HG02973 (cell line): ENCODE data around the gene AGBL1.

Experiments used
- ATAC-seq: cut with Tn5 transposase; IDR thresholded peaks from one replicate; pipeline ENCODE4 v1.9.1; 2021; ENCODE audit warnings: moderate library complexity; ENCODE audit not compliant: unreplicated experiment

Gene AGBL1

GRCh38 chr15:86689006-86689405 lies 609.3 kb downstream of the AGBL1 start:
- no peak for ATAC-seq

- no peak for ATAC-seq
Observed at GRCh38 chr15:86690566-86690965, 610.9 kb downstream of the AGBL1 start.

- ATAC-seq, result no peak
Observed at GRCh38 chr15:86691091-86691663, 611.5 kb downstream of the AGBL1 start.

- no peak for ATAC-seq
Observed at GRCh38 chr15:86700864-86701610, 621.4 kb downstream of the AGBL1 start.

- ATAC-seq, result no peak
Observed at GRCh38 chr15:86701611-86701963, 621.9 kb downstream of the AGBL1 start.

- no peak for ATAC-seq
Observed at GRCh38 chr15:86706813-86707212, 627.1 kb downstream of the AGBL1 start.

- no peak for ATAC-seq
Observed at GRCh38 chr15:86711476-86711875, 631.8 kb downstream of the AGBL1 start.

GRCh38 chr15:86714241-86714640 lies 634.6 kb downstream of the AGBL1 start:
- no peak for ATAC-seq

- ATAC-seq, result no peak
Observed at GRCh38 chr15:86725628-86726027, 646.0 kb downstream of the AGBL1 start.

- ATAC-seq, result no peak
Observed at GRCh38 chr15:86735247-86736040, 655.8 kb downstream of the AGBL1 start.

GRCh38 chr15:86741917-86742316 lies 662.2 kb downstream of the AGBL1 start:
- no peak for ATAC-seq

GRCh38 chr15:86743283-86743903 lies 663.7 kb downstream of the AGBL1 start:
- ATAC-seq, result no peak

- ATAC-seq, result no peak
Observed at GRCh38 chr15:86744198-86744780, 664.6 kb downstream of the AGBL1 start.

- no peak for ATAC-seq
Observed at GRCh38 chr15:86751116-86751515, 671.4 kb downstream of the AGBL1 start.

- ATAC-seq, result no peak
Observed at GRCh38 chr15:86754846-86755245, 675.2 kb downstream of the AGBL1 start.

- no peak for ATAC-seq
Observed at GRCh38 chr15:86756688-86757087, 677.0 kb downstream of the AGBL1 start.

- ATAC-seq, result no peak
Observed at GRCh38 chr15:86759800-86760523, 680.3 kb downstream of the AGBL1 start.

GRCh38 chr15:86762874-86763273 lies 683.2 kb downstream of the AGBL1 start:
- ATAC-seq, result no peak

- ATAC-seq, result no peak
Observed at GRCh38 chr15:86764021-86764420, 684.4 kb downstream of the AGBL1 start.

- ATAC-seq, result no peak
Observed at GRCh38 chr15:86765281-86765680, 685.6 kb downstream of the AGBL1 start.
